BLaER1 (cell line): Measurements from ENCODE around the gene CD164L2.
A peak's percentile ranks its signal among the peaks of the same experiment; 100 is the strongest.
"Not testable (repeated sequence)": the region's sequence is repeated elsewhere in the genome, so short reads cannot be mapped to it uniquely, and the experiment has no call there.

Source experiments
- H3K27ac ChIP-seq: shearing (Covaris generic); formaldehyde crosslinking; 2 replicates; pipeline ENCODE4 v1.8.1; 2022
- H3K27me3 ChIP-seq: shearing (Covaris generic); formaldehyde crosslinking; 2 replicates; pipeline ENCODE4 v1.8.1; 2022
- H3K36me3 ChIP-seq: shearing (Covaris generic); formaldehyde crosslinking; 2 replicates; pipeline ENCODE4 v1.8.1; 2022
- H3K4me1 ChIP-seq: shearing (Covaris generic); formaldehyde crosslinking; 2 replicates; pipeline ENCODE4 v1.8.1; 2022
- H3K4me2 ChIP-seq: shearing (Covaris generic); formaldehyde crosslinking; 2 replicates; pipeline ENCODE4 v1.8.1; 2022
- H3K4me3 ChIP-seq: shearing (Covaris generic); formaldehyde crosslinking; 2 replicates; pipeline ENCODE4 v1.8.1; 2022
- H3K9ac ChIP-seq: shearing (Covaris generic); formaldehyde crosslinking; 2 replicates; pipeline ENCODE4 v1.8.1; 2022
- H3K9me3 ChIP-seq: shearing (Covaris generic); formaldehyde crosslinking; 2 replicates; pipeline ENCODE4 v1.8.1; 2022
- H4K20me1 ChIP-seq: shearing (Covaris generic); formaldehyde crosslinking; 2 replicates; pipeline ENCODE4 v1.8.1; 2022
- Cebpa-rat ChIP-seq: shearing (Covaris generic); IDR thresholded peaks from 2 replicates; pipeline ENCODE4 v1.8.1; 2022

Gene CD164L2

DNA sequence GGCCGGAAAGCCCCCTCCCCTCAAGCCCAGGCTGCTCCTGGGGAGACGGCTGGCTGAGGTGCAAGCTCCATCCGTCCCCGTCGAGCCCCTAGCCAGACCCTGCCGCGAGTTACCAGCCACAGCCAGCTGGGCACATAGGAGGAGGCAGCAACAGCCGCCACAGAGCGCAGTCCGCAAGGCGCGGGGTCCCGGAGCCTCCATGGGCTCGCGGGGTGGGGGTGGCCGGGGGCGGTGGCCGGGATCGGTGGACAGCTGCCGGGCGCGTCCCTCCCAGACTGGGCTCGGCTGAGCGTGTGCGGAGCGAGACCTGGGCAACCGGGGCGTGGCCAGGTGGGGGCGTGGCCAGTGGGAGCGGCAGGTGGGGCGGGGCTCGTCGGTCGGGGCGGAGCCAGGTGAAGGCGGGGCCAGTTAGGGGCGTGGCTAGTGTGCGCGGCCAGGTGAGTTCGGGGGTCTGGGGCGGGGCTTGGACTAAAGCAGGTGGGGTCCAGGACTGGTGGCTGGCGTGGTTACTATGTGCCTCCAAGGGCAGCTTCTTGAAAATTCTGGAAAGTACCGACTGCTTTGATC, at the start of gene CD164L2:
CD164L2 (minus strand) TSS at position 295 of the 567 bp plus-strand sequence; CDS start at position 201, 94 bp downstream.
- Histone ChIP-seq H3K27me3 (no peaks in the 10 kb centered on the region), H3K9ac (no peak within 1 kb of the TSS), H3K27ac (no peak within 1 kb of the TSS), H3K4me1 (peaks cover 4% of the 10 kb centered on the region), H3K9me3 (no peaks in the 10 kb centered on the region), H3K36me3 (no peaks in the 10 kb centered on the region), H4K20me1 (no peaks in the 10 kb centered on the region), H3K4me3 (no peak within 1 kb of the TSS), H3K4me2 (no peak within 1 kb of the TSS)
- no peak for TF ChIP-seq Cebpa-rat

DNA sequence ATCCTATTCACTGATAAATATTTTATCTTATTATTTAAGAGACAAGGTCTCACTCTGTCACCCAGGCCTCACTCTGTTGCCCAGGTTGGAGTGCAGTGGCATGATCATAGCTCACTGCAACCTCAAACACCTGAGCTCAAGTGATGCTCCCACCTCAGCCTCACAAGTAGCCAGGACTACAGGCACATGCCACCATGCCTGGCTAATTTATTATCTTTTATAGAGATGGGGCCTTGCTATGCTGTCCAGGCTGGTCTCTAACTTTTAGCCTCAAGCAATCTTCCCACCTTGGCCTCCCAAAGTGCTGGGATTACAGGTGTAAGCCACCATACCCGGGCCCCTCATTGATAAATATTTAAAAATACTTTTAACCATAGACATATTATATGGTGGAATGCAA, 49.6 kb upstream of the CD164L2 start:
- not testable (repeated sequence) for H3K36me3 ChIP-seq
- H3K4me1 ChIP-seq, result peaks cover 100% of the 10 kb centered on the region

DNA sequence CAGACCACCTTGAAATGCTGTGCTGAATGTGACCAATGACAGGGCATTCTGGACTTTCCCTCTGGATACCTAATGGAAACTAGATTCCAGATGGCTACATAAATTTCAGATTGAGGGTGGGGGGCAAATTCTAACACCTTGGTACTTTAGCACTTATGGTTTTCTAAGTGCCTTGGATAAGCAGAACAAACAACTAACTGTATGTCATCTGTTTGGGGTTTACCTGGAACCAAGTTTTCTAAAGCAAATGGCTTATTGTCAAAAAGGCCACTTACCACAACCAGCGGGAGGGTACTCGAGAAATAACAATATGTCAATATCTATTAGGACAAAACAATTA, 48.4 kb upstream of the CD164L2 start:
- Histone ChIP-seq H3K27ac (peak overlapping the region; percentile 87), H3K36me3 (peaks cover 10% of the 10 kb centered on the region), H3K9ac (peak overlapping the region; percentile 67), H3K27me3 (no peaks in the 10 kb centered on the region), H3K4me1 (peaks cover 100% of the 10 kb centered on the region), H3K4me3 (peak overlapping the region; percentile 51), H4K20me1 (peaks cover 18% of the 10 kb centered on the region), H3K4me2 (peak overlapping the region; percentile 92), H3K9me3 (no peaks in the 10 kb centered on the region)
- TF ChIP-seq Cebpa-rat, result no peak

More for the DNA sequence above, 49.6 kb upstream of the CD164L2 start:
- peak overlapping the region; percentile 75 for H3K27ac ChIP-seq
- H3K9me3 ChIP-seq, H3K27me3 ChIP-seq, H3K4me3 ChIP-seq, H3K9ac ChIP-seq: not testable (repeated sequence)
- peaks cover 28% of the 10 kb centered on the region for H4K20me1 ChIP-seq
- peak overlapping the region; percentile 92 for H3K4me2 ChIP-seq

DNA sequence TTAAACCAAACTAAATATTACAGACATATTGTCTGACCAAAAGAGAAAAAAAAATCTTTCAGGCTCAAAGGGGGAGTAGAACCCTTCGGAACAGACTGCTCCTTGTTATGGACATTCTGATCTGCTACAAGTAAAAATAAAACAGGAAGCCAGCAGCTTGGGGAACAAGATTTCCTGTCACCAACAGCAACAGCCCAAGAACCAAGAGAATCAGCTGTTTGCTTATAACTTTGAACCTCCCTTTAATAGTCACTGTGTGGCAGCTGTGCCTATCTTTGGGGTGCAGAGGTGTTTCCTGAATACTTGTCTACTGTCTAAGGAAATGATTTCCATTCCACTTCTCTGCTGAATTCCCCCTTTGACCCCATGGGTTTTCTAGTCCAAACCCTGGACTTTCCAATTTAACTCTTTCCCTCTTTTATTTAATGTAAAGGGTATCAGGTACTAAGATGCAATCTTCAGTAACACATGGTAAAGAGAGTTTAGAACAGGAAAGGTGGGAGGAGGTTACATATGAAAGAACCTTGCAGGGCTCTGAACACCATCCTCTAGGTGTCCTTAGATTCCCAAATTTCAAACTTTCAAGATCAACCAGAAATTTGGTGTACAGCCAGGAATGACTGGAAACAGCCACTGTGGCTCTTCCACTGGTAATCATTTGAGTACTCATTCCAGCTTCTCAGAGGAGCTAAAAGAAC, 47.9 kb upstream of the CD164L2 start:
- H4K20me1 ChIP-seq, result peaks cover 12% of the 10 kb centered on the region
- H3K27me3 ChIP-seq, result no peaks in the 10 kb centered on the region
- H3K9ac ChIP-seq, result peak overlapping the region; percentile 67
- peaks cover 15% of the 10 kb centered on the region for H3K36me3 ChIP-seq
- peaks cover 100% of the 10 kb centered on the region for H3K4me1 ChIP-seq
- no peak for TF ChIP-seq Cebpa-rat
- H3K27ac ChIP-seq, result peak overlapping the region; percentile 87
- H3K4me3 ChIP-seq, result peak overlapping the region; percentile 51
- H3K4me2 ChIP-seq, result peak overlapping the region; percentile 92
- no peaks in the 10 kb centered on the region for H3K9me3 ChIP-seq

DNA sequence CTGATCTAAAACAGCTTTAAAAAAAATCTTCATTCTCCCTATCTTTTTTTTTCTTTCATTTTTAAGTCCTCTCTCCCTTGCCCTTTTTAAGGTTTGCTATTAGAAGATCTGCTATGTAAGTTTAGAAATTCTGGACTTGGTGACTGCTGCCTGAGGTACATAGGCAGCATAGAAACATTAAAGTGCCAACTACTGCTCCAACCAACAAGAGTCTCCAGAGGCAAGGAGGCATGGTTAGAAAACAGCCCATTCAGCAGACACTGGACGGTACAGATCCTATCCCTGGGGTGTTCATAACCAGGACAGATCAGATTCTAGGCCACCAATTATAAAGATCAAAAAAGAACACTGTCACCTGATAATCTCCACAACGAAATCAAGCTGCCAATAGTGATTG, 45.9 kb upstream of the CD164L2 start:
- Histone ChIP-seq H3K9ac (peak overlapping the region; percentile 67), H3K27me3 (no peaks in the 10 kb centered on the region), H3K4me2 (peak overlapping the region; percentile 92), H3K36me3 (peaks cover 35% of the 10 kb centered on the region), H3K4me1 (peaks cover 100% of the 10 kb centered on the region), H4K20me1 (peaks cover 10% of the 10 kb centered on the region; the same call in 1 of the 2 replicates), H3K27ac (peak overlapping the region; percentile 87), H3K9me3 (no peaks in the 10 kb centered on the region), H3K4me3 (peak overlapping the region; percentile 51)
- no peak for TF ChIP-seq Cebpa-rat

DNA sequence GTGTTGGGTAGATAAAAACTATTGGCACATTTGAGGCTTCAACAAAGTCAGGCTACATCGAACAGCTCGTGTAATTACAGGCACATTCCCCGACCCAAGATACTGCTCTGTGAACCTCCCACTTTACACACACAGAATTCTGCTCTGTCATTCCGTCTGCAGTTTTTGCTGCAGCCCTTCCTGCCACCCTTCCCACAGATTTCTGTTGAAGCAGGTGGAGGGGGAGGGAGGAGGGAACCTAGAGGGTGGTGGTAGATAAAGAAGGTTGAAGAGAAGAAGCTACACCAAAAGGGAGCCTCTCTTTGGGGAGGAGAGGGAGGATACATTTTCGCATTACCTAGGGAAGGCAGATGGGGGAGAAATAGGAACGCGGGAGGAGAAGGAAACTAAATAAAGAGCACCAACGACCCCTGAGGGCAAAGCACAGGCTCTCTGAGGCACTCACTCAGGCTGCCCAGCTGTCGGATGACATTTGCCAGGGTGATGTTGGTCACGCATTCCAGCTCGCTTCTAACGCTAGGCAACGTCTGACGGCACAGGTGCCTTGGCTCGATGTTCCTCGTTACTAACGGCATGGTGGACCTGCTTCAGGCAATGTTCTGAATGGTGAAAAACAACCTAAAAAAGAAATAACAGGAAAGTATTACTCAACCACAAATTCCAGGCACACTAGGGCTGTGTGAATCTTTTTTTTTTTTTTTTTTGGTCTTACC, 45.3 kb upstream of the CD164L2 start:
- no peaks in the 10 kb centered on the region for H3K9me3 ChIP-seq
- H3K27me3 ChIP-seq, result no peaks in the 10 kb centered on the region
- H3K27ac ChIP-seq, result peak overlapping the region; percentile 87
- H3K4me2 ChIP-seq, result peak overlapping the region; percentile 92
- H3K4me3 ChIP-seq, result peak overlapping the region; percentile 51
- H3K4me1 ChIP-seq, result peaks cover 100% of the 10 kb centered on the region
- peak overlapping the region; percentile 67 for H3K9ac ChIP-seq
- no peak for TF ChIP-seq Cebpa-rat
- H4K20me1 ChIP-seq, result peaks cover 13% of the 10 kb centered on the region; the same call in 1 of the 2 replicates
- peaks cover 39% of the 10 kb centered on the region for H3K36me3 ChIP-seq

DNA sequence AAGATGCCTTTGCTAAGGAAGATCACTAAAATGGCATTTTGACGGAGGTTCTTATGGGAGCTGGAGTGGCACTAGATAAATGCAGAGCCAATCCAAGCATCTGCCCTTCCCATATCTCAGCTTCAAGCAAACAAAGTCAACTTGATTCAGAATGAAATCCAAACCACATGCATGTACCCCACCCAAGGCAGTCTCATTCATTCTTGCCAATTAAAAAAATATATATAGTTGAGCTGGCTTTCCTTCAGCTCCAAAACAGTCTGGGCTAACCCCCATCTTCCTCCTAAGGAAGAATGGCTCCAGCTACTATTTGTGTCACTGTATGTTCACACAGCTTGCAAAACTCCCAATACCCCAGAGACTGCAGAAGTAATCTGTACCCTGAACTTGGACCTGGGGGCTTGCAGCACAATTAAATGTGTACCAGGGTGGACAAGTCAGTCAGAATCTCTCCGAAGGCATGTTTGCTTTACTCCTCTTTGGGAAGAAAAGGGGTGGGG, 44.7 kb upstream of the CD164L2 start:
- H3K27ac ChIP-seq, result peak overlapping the region; percentile 87
- peaks cover 39% of the 10 kb centered on the region for H3K36me3 ChIP-seq
- TF ChIP-seq Cebpa-rat, result no peak
- H3K4me3 ChIP-seq, result peak overlapping the region; percentile 51
- H3K27me3 ChIP-seq, result no peaks in the 10 kb centered on the region
- peaks cover 13% of the 10 kb centered on the region; the same call in 1 of the 2 replicates for H4K20me1 ChIP-seq
- peak overlapping the region; percentile 67 for H3K9ac ChIP-seq
- H3K4me2 ChIP-seq, result peak overlapping the region; percentile 92
- peaks cover 99% of the 10 kb centered on the region for H3K4me1 ChIP-seq
- H3K9me3 ChIP-seq, result no peaks in the 10 kb centered on the region

DNA sequence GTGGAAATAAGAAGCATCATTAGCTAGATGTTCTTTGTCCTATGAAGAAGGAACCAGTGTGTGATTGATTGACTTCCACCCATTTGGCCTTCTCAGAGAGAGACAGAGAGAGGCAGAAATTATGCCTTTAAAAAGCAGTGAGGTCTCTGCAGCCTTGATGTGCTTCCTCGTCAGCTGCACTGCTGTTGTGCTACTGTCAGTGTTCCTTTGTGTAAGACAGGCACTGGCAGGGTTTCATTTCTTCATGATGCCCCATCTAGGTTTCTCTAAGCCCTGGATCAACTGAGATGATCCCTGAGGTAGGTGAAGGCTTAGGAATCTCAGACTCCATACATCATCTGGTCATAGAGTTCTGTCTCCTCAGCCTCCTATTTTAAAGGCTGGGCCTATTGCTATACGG, 44.2 kb upstream of the CD164L2 start:
- H3K36me3 ChIP-seq, result peaks cover 42% of the 10 kb centered on the region
- H3K9me3 ChIP-seq, result no peaks in the 10 kb centered on the region

DNA sequence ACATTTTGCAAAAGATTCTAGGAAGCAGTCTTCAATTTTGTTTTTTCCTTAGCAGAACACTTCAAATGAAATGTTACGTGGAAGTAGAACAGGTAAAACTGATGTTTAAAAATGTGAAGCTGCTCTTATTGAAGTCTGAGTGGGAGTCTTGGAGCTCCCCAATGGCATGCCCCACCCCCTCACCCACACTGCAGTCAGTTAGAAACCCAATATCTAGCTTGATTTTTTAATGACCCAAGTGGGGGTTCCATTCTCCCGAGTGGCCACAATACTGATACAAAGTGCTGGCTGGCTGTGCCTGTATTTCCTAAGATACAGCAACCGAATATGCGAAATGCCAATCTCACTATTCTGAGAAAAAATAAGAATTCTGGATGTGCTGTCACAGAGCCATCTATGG, 40.6 kb upstream of the CD164L2 start:
- Histone ChIP-seq H3K9me3 (no peaks in the 10 kb centered on the region), H3K27me3 (no peaks in the 10 kb centered on the region), H3K4me2 (no peak overlapping the region), H3K9ac (no peak overlapping the region), H3K4me1 (peaks cover 99% of the 10 kb centered on the region), H4K20me1 (peaks cover 32% of the 10 kb centered on the region), H3K36me3 (peaks cover 55% of the 10 kb centered on the region), H3K27ac (no peak overlapping the region), H3K4me3 (no peak overlapping the region)
- no peak for TF ChIP-seq Cebpa-rat

More for the DNA sequence above, 44.2 kb upstream of the CD164L2 start:
- Histone ChIP-seq H3K9ac (peak overlapping the region; percentile 67), H3K27ac (peak overlapping the region; percentile 87), H3K4me2 (peak overlapping the region; percentile 92), H3K27me3 (no peaks in the 10 kb centered on the region), H3K4me1 (peaks cover 99% of the 10 kb centered on the region), H4K20me1 (peaks cover 13% of the 10 kb centered on the region; the same call in 1 of the 2 replicates), H3K4me3 (peak overlapping the region; percentile 51)
- no peak for TF ChIP-seq Cebpa-rat
